GM12874 (cell line): Measurements from ENCODE around the gene FHIT.

Source experiments
- TF ChIP-seq, protein P1 (sequence below): IDR thresholded peaks from 2 replicates; pipeline ENCODE4 v1.5.1; 2011; ENCODE audit warnings: low read depth, mild to moderate bottlenecking, control low read depth, low read length, moderate library complexity; ENCODE audit not compliant: insufficient read depth

Gene FHIT

DNA sequence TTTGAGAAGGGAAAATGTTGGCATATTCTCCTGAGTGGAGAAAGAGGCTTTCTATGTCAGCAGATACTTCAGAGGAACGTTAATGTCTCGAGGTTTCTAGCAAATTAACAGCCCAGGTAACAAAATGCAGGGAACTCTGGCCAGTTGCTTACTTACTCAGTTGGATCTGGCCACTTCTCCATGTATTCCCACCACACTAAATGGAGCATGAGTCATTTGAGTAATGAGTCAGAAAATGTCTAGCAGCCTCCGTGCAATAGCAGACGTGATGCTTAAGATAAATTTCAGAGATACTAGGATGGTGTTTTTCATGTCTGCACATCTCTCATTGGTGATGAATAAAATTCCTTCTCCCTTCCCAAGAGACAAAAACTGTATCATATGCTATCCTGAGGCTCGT lies 671.5 kb downstream of the FHIT start:
- TF ChIP-seq, protein P1, sequence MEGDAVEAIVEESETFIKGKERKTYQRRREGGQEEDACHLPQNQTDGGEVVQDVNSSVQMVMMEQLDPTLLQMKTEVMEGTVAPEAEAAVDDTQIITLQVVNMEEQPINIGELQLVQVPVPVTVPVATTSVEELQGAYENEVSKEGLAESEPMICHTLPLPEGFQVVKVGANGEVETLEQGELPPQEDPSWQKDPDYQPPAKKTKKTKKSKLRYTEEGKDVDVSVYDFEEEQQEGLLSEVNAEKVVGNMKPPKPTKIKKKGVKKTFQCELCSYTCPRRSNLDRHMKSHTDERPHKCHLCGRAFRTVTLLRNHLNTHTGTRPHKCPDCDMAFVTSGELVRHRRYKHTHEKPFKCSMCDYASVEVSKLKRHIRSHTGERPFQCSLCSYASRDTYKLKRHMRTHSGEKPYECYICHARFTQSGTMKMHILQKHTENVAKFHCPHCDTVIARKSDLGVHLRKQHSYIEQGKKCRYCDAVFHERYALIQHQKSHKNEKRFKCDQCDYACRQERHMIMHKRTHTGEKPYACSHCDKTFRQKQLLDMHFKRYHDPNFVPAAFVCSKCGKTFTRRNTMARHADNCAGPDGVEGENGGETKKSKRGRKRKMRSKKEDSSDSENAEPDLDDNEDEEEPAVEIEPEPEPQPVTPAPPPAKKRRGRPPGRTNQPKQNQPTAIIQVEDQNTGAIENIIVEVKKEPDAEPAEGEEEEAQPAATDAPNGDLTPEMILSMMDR, result no peak

DNA sequence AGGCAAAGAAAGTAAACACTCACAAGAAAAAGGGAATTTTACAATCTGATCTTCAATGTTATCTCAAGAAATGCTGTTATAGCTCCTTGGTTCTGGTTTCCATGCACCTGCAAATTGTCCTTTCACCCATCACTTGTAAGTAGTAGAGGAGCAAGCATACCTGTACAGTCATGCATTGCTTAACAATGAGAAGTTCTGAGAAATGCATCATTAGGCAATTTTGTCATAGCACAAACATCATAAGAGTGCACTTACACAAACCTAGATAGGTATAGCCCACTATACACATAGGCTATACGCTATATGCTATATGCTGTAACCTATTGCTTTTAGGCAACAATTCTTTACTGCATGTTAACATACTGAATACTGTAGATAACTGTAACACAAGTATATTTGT lies 672.3 kb downstream of the FHIT start:
- TF ChIP-seq, protein P1, result no peak

DNA sequence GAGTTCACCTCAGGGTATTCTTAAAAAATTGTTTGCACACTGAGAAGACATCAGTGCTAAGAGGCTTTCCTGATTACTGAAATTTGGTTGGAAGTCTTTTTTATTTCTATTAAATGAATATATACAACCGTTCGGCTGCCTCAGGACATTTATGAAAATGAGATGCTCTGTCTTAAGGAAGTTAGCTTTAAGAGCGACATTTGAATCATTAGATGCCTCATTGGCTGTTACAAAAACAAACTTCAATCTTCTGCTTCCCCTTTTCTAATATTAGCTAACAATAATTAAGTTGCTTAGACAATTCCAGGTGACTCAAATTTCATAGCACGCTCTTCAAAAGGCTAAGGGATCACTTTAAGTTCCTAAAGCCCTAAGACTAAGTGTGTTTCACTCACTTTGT lies 673.7 kb downstream of the FHIT start:
- TF ChIP-seq, protein P1, result no peak

DNA sequence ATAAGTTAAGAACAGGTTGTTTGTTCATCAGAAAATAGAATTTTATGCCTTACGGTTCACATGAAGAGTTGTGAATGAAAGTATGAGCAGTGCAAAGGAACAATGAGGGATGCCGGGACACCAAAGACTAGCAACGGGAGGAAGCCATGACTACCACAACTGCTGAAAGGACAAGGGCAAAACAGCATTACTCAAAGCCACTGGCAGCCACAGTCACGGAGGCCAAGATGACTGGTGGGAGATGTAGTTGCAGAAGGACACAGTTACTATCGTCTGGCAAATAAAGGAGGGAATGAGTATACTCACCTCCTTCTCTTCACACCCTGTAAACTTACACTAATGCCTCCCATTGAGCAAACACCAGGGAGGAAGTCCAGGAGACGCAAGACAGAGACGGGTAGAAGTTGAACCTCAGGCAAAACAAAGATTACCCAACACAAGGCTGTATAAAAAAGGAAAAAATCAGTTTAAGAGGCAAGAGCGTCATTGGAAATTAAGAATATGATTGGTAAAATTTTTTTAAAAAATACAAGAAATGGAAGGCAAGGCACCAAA lies 675.5 kb downstream of the FHIT start:
- TF ChIP-seq, protein P1, result no peak

DNA sequence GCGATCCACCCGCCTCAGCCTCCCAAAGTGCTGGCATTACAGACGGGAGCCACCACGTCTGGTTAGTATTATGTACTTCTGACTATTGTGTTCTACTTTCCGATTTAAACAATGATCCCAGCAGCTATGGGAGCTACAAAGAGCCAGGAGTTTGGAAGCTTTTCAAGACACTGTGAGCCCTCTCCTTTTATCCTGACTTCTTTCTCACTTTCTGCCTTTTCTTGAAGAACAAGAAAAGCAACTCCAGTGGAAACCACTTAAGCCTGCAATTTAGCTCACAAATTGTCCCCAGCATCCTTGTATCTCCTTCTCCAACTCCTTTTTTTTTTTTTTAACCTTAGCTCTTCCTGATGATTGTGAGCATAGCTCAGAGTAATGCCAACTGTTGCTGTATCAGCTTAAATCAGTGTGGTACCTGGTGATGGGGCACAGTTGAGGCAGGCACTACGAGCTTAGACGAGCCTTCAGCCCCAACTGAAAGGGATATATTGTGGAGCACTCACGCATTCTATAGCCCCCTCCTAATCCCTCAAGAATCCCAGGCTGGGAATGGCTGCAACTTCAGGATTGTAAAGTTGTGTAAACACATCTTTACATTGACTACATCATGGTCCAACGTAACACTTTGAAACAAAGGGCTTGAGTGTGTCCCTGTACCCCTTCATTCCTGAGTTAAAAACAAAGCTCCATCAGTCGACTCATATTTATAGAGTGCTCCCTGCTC lies 677.0 kb downstream of the FHIT start:
- TF ChIP-seq, protein P1, result no peak

DNA sequence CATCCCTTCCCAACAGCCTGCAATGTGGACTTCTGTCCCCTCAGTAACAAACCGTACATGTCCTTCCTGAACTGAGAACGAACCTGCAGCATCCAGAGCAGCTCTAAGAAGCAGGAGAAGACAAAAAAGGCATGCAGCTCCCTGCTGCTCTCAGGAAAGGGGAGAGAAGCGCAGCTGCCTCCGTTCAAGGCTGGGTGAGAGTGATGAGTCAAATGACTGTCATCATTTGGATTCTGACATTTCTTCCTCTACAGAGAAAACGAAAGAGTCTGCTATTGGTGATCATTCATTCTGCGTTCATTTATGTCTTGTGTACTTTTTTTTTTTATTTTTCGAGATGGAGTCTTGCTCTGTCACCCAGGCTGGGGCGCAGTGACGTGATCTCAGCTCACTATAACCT lies 677.8 kb downstream of the FHIT start:
- TF ChIP-seq, protein P1, result no peak

DNA sequence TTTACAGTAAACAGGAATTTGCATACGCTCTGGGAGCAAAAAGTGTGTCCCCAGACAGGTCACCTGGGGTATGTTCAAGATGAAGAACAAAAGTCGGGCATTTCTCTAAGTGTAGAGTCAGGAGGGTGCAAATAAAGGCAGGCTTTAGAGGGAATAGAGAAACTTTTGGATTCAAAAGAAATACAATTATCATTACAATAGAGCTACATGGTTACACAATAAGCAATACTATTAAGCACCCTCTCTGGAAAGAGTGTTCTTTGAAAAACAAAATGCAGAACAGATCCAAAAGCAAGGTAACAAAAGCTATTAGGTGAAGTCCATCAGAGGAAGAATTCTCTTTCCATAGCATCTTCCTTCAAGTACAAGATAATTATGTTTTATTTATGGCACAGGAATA lies 679.7 kb downstream of the FHIT start:
- TF ChIP-seq, protein P1, result no peak

DNA sequence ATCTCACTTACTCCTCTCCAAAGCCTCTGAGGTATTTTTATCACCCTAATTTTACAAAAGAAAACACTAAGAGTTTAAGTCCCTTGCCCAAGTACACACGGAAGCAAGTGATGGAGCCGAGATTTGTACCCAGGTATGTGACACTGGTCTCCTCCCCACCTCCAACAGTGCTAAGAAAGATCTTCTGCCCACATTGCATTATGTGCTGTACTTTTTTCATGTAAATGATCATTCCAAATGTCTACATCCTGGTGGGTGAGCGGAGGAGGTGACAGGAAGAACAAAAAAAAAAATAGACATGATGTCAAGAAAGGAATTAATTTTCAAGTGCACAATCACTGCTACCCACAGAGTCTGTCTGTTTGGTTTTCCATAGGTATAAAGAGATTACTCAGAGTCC lies 694.1 kb downstream of the FHIT start:
- TF ChIP-seq, protein P1, result no peak
